H9 (cell line): ENCODE data around the gene AK8. TPM values are rescaled to one million over a fixed set of nuclear protein-coding genes. Genes with fewer than 3 reads are reported as not detected.

Experiments used
- DNase-seq: peaks from one replicate; pipeline ENCODE4 v3.0.0-alpha.2; 2017
- H2AFZ ChIP-seq: one replicate; pipeline ENCODE4 v1.6.1; 2013; ENCODE audit warnings: mild to moderate bottlenecking, low read length, control low read depth, moderate library complexity
- H2AK5ac ChIP-seq: 2 replicates; pipeline ENCODE4 v1.6.1; 2013; ENCODE audit warnings: low read length, control low read depth, mixed read lengths; ENCODE audit not compliant: insufficient read length
- H2BK120ac ChIP-seq: one replicate; pipeline ENCODE4 v1.6.1; 2013; ENCODE audit warnings: low read depth, mild to moderate bottlenecking, low read length, control low read depth, inconsistent platforms; ENCODE audit not compliant: poor library complexity, severe bottlenecking
- H2BK12ac ChIP-seq: 2 replicates; pipeline ENCODE4 v1.6.1; 2013; ENCODE audit warnings: low read length, control low read depth, mixed read lengths, low read depth; ENCODE audit not compliant: insufficient read length
- H2BK15ac ChIP-seq: 2 replicates; pipeline ENCODE4 v1.6.1; 2013; ENCODE audit warnings: low read depth, low read length, control low read depth
- H2BK20ac ChIP-seq: one replicate; pipeline ENCODE4 v1.6.1; 2013; ENCODE audit warnings: low read depth, mild to moderate bottlenecking, low read length, control low read depth, inconsistent platforms; ENCODE audit not compliant: poor library complexity, severe bottlenecking
- H2BK5ac ChIP-seq: 2 replicates; pipeline ENCODE4 v1.6.1; 2013; ENCODE audit warnings: low read length, control low read depth, mixed read lengths; ENCODE audit not compliant: insufficient read length
- H3K14ac ChIP-seq: 2 replicates; pipeline ENCODE4 v1.6.1; 2013; ENCODE audit warnings: low read length, control low read depth; ENCODE audit not compliant: insufficient read depth
- H3K18ac ChIP-seq: 2 replicates; pipeline ENCODE4 v1.6.1; 2013; ENCODE audit warnings: low read depth, mild to moderate bottlenecking, mixed read lengths, low read length, control low read depth; ENCODE audit not compliant: insufficient read length
- H3K23ac ChIP-seq: 2 replicates; pipeline ENCODE4 v1.6.1; 2013; ENCODE audit warnings: low read length, control low read depth, mixed read lengths, low read depth; ENCODE audit not compliant: insufficient read length
- H3K23me2 ChIP-seq: 2 replicates; pipeline ENCODE4 v1.6.1; 2013; ENCODE audit warnings: low read depth, mild to moderate bottlenecking, mixed read lengths, low read length, control low read depth; ENCODE audit not compliant: insufficient read length, poor library complexity, severe bottlenecking
- H3K27ac ChIP-seq: 2 replicates; pipeline ENCODE4 v1.5.1; 2013; ENCODE audit warnings: low read length, control low read depth, mixed read lengths, low read depth; ENCODE audit not compliant: insufficient read length
- H3K27me3 ChIP-seq: 2 replicates; pipeline ENCODE4 v1.6.1; 2013; ENCODE audit warnings: low read length, control low read depth, inconsistent platforms; ENCODE audit not compliant: insufficient read depth
- H3K4ac ChIP-seq: 2 replicates; pipeline ENCODE4 v1.6.1; 2013; ENCODE audit warnings: low read depth, mild to moderate bottlenecking, control low read depth, inconsistent platforms, low read length, moderate library complexity
- H3K4me1 ChIP-seq: 2 replicates; pipeline ENCODE4 v1.6.1; 2013; ENCODE audit warnings: low read length, control low read depth, inconsistent platforms; ENCODE audit not compliant: insufficient read depth
- H3K4me2 ChIP-seq: 2 replicates; pipeline ENCODE4 v1.6.1; 2013; ENCODE audit warnings: low read length, control low read depth, mixed read lengths; ENCODE audit not compliant: insufficient read length, insufficient read depth
- H3K56ac ChIP-seq: 2 replicates; pipeline ENCODE4 v1.6.1; 2013; ENCODE audit warnings: low read depth, mild to moderate bottlenecking, mixed read lengths, low read length, control low read depth; ENCODE audit not compliant: insufficient read length
- H3K79me1 ChIP-seq: 2 replicates; pipeline ENCODE4 v1.6.1; 2013; ENCODE audit warnings: low read depth, mild to moderate bottlenecking, moderate library complexity, low read length, control low read depth, inconsistent platforms; ENCODE audit not compliant: insufficient read depth, poor library complexity, severe bottlenecking
- H3K79me2 ChIP-seq: 2 replicates; pipeline ENCODE4 v1.6.1; 2013; ENCODE audit warnings: low read length, control low read depth, inconsistent platforms; ENCODE audit not compliant: insufficient read depth
- H3K9ac ChIP-seq: 2 replicates; pipeline ENCODE4 v1.6.1; 2013; ENCODE audit warnings: low read length, control low read depth, mixed read lengths; ENCODE audit not compliant: insufficient read length; ENCODE audit errors: extremely low read depth
- H3K9me3 ChIP-seq: one replicate; pipeline ENCODE4 v1.6.1; 2013; ENCODE audit warnings: low read depth, low read length, inconsistent platforms; ENCODE audit not compliant: control insufficient read depth
- H3T11ph ChIP-seq: one replicate; pipeline ENCODE4 v1.6.1; 2013; ENCODE audit warnings: mild to moderate bottlenecking, low read length, control low read depth, inconsistent platforms
- H4K20me1 ChIP-seq: one replicate; pipeline ENCODE4 v1.6.1; 2013; ENCODE audit not compliant: control insufficient read depth, insufficient read length, insufficient read depth
- H4K5ac ChIP-seq: 2 replicates; pipeline ENCODE4 v1.6.1; 2013; ENCODE audit warnings: low read depth, mild to moderate bottlenecking, mixed read lengths, low read length, control low read depth; ENCODE audit not compliant: insufficient read length
- H4K8ac ChIP-seq: replicated peaks from 2 replicates; pipeline ENCODE4 v1.6.1; 2013; ENCODE audit warnings: low read length, control low read depth, mixed read lengths, low read depth; ENCODE audit not compliant: insufficient read length
- H4K91ac ChIP-seq: 2 replicates; pipeline ENCODE4 v1.6.1; 2013; ENCODE audit warnings: low read depth, mild to moderate bottlenecking, moderate library complexity, mixed read lengths, low read length, control low read depth; ENCODE audit not compliant: insufficient read length
- H3K27ac Mint-ChIP-seq, 3 experiments: 2 replicates in 2 of 3; 3 replicates in 1 of 3; pipeline ENCODE4 v1.8.0; 2020 to 2021; ENCODE audit warnings: mixed read lengths in 3 of 3, mild to moderate bottlenecking in 1 of 3, moderate library complexity in 1 of 3
- H3K27me3 Mint-ChIP-seq: 2 replicates; pipeline ENCODE4 v1.8.0; 2021; ENCODE audit warnings: low read depth, mild to moderate bottlenecking, moderate library complexity, mixed read lengths
- H3K36me3 Mint-ChIP-seq, 3 experiments: 2 replicates in 2 of 3; 3 replicates in 1 of 3; pipeline ENCODE4 v1.8.0; 2020 to 2021; ENCODE audit warnings: low read depth in 3 of 3, mixed read lengths in 3 of 3; ENCODE audit not compliant: insufficient read depth in 1 of 3
- H3K4me1 Mint-ChIP-seq, 2 experiments: 2 replicates each; pipeline ENCODE4 v1.8.0; 2020; ENCODE audit warnings: mixed read lengths in 2 of 2
- H3K4me3 Mint-ChIP-seq, 2 experiments: 2 replicates in 1 of 2; 3 replicates in 1 of 2; pipeline ENCODE4 v1.8.0; 2020 to 2021; ENCODE audit warnings: mild to moderate bottlenecking in 2 of 2, mixed read lengths in 2 of 2, moderate library complexity in 1 of 2
- H3K9me3 Mint-ChIP-seq, 2 experiments: 2 replicates in 1 of 2; 3 replicates in 1 of 2; pipeline ENCODE4 v1.8.0; 2020; ENCODE audit warnings: mild to moderate bottlenecking in 2 of 2, mixed read lengths in 2 of 2, moderate library complexity in 1 of 2
- WGBS: extraction: QIAGEN DNeasy Blood & Tissue Kit; methylation state at CpG from one replicate; pipeline ENCODE4 v1.1.7; 2013; ENCODE audit warnings: missing lambda C conversion rate, low lambda C conversion rate, mixed read lengths; ENCODE audit not compliant: insufficient read length; ENCODE audit errors: extremely low coverage; 5-methylcytosine and 5-hydroxymethylcytosine counted together
- total RNA-seq: library from RNA; stranded (reverse); gene quantifications from 2 replicates; pipeline ENCODE4 v1.2.1, GENCODE V29; 2021
- TF ChIP-seq, protein P1 (sequence below): fragments of 200-600 bp; sonication (generic); conservative IDR thresholded peaks from 3 replicates; pipeline ENCODE4 v1.8.0; 2021; ENCODE audit warnings: antibody characterized with exemption, mild to moderate bottlenecking

Gene AK8
- total RNA-seq, 1 experiment from 2014 or later, result 0.44 TPM

DNA sequence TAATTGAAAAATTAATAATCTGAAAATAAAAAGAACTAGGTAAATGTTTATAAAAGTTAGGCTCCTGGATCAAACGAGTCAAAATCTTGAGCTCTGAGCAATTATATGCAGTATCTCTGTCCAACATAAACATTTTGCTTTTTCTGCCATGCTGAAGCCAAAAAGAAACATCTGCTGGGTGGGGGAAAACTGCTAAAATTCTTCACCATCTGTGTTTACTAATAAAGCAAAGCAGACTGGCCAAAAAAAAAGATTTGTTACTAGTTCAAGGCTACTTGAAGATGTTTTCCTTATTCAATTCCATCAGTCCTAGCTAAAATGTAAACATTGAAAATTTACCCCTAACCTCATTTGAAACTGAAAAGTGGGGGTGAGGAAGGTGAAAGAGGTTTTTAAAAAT lies 178.1 kb downstream of the AK8 start:
- H4K8ac ChIP-seq, result no peak overlapping the region
- no peaks in the 10 kb centered on the region for H3K4me1 ChIP-seq
- WGBS, result no CpG with 5 or more reads among the region's 1 CpG
- H2BK15ac ChIP-seq, result no peak overlapping the region
- H2BK20ac ChIP-seq, result no peak overlapping the region
- no peak overlapping the region for H3K23ac ChIP-seq
- H2BK120ac ChIP-seq, result no peak overlapping the region
- H3K27ac ChIP-seq, result no peak overlapping the region
- TF ChIP-seq, protein P1, sequence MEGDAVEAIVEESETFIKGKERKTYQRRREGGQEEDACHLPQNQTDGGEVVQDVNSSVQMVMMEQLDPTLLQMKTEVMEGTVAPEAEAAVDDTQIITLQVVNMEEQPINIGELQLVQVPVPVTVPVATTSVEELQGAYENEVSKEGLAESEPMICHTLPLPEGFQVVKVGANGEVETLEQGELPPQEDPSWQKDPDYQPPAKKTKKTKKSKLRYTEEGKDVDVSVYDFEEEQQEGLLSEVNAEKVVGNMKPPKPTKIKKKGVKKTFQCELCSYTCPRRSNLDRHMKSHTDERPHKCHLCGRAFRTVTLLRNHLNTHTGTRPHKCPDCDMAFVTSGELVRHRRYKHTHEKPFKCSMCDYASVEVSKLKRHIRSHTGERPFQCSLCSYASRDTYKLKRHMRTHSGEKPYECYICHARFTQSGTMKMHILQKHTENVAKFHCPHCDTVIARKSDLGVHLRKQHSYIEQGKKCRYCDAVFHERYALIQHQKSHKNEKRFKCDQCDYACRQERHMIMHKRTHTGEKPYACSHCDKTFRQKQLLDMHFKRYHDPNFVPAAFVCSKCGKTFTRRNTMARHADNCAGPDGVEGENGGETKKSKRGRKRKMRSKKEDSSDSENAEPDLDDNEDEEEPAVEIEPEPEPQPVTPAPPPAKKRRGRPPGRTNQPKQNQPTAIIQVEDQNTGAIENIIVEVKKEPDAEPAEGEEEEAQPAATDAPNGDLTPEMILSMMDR, result no peak
- H3K27me3 Mint-ChIP-seq, result peaks cover 12% of the 10 kb centered on the region
- H2BK12ac ChIP-seq, result no peak overlapping the region
- H4K20me1 ChIP-seq, result no peaks in the 10 kb centered on the region
- no peak overlapping the region for H4K5ac ChIP-seq
- H3K4me3 Mint-ChIP-seq, result no peak overlapping the region
- no peak overlapping the region for H3K18ac ChIP-seq
- no peak overlapping the region for H2AK5ac ChIP-seq
- no peaks in the 10 kb centered on the region for H3K79me1 ChIP-seq
- no peak overlapping the region for H4K91ac ChIP-seq
- H3K4me2 ChIP-seq, result no peak overlapping the region
- H3T11ph ChIP-seq, result no peak overlapping the region
- H3K4me1 Mint-ChIP-seq, result no peaks in the 10 kb centered on the region
- no peak overlapping the region for H3K9ac ChIP-seq
- no peak overlapping the region for H3K56ac ChIP-seq
- H3K27ac Mint-ChIP-seq, result no peak overlapping the region
- H3K36me3 Mint-ChIP-seq, result peaks cover 2 to 18% (median 15%) of the 10 kb centered on the region in 3 experiments
- H3K79me2 ChIP-seq, result no peaks in the 10 kb centered on the region
- no peaks in the 10 kb centered on the region for H3K27me3 ChIP-seq
- H3K14ac ChIP-seq, result no peak overlapping the region
- peaks cover 48 to 71% of the 10 kb centered on the region in 2 experiments for H3K9me3 Mint-ChIP-seq
- no peaks in the 10 kb centered on the region for H3K23me2 ChIP-seq
- no peak for DNase-seq
- no peak overlapping the region for H2BK5ac ChIP-seq
- no peak overlapping the region for H3K4ac ChIP-seq
- H2AFZ ChIP-seq, result no peak overlapping the region
- peaks cover 11% of the 10 kb centered on the region for H3K9me3 ChIP-seq
